ENCODE results near the gene ATP11B.

DNA sequence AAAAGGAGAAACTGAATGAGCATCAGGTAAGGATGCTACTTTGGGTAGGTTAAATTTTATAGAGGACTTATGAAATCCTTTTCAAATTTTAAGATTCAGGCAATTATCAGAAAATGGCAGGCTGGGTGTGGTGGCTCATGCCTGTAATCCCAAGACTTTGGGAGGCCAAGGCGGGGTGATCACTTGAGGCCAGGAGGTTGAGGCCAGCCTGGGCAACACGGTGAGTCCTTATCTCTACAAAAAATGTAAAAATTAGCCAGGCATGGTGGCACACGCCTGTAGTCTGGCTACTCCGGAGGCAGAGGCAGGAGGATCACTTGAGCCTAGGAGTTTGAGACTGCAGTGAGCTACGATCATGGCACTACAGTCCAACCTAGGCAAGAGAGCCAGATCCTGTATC lies 163.9 kb downstream of the ATP11B start:
- TF ChIP-seq, protein P1, sequence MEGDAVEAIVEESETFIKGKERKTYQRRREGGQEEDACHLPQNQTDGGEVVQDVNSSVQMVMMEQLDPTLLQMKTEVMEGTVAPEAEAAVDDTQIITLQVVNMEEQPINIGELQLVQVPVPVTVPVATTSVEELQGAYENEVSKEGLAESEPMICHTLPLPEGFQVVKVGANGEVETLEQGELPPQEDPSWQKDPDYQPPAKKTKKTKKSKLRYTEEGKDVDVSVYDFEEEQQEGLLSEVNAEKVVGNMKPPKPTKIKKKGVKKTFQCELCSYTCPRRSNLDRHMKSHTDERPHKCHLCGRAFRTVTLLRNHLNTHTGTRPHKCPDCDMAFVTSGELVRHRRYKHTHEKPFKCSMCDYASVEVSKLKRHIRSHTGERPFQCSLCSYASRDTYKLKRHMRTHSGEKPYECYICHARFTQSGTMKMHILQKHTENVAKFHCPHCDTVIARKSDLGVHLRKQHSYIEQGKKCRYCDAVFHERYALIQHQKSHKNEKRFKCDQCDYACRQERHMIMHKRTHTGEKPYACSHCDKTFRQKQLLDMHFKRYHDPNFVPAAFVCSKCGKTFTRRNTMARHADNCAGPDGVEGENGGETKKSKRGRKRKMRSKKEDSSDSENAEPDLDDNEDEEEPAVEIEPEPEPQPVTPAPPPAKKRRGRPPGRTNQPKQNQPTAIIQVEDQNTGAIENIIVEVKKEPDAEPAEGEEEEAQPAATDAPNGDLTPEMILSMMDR (IDR thresholded peaks at IDR 0.05): no peak
- TF ChIP-seq POLR2AphosphoS5 (IDR thresholded peaks at IDR 0.05): no peak
- no peak for TF ChIP-seq POLR2A (IDR thresholded peaks at IDR 0.05)
- no peak for TF ChIP-seq EP300 (IDR thresholded peaks at IDR 0.05; ENCODE audit: low read depth)

Data from transverse colon (tissue), 4 donors.